OCI-LY1 (cell line): ENCODE data around the gene PAM16.

Experiments
- CTCF ChIP-seq: fragments of 200-600 bp; sonication (generic), shearing (Covaris generic); IDR thresholded peaks from 2 replicates; pipeline ENCODE4 v1.5.1; 2017; ENCODE audit warnings: mild to moderate bottlenecking, antibody characterized with exemption, low read length, moderate library complexity, mixed read lengths
- EZH2 ChIP-seq: fragments of 200-600 bp; sonication (generic), shearing (Covaris generic); IDR thresholded peaks from 2 replicates; pipeline ENCODE4 v1.8.0; 2017; ENCODE audit warnings: borderline replicate concordance, mixed run types, mild to moderate bottlenecking, antibody characterized with exemption, low read length, moderate library complexity, mixed read lengths

GRCh38 chr16:4366016-4366415 is 14.9 kb upstream of the PAM16 start:
- TF ChIP-seq CTCF (no peak), EZH2 (no peak)
